HG02981 (cell line): ENCODE results near the gene BCL2L13.
A peak's percentile ranks its signal among the peaks of the same experiment; 100 is the strongest.
"Not testable (repeated sequence)": the region's sequence is repeated elsewhere in the genome, so short reads cannot be mapped to it uniquely, and the experiment has no call there.

Experiments used
- ATAC-seq: cut with Tn5 transposase; IDR thresholded peaks from one replicate; pipeline ENCODE4 v1.9.1; 2021; ENCODE audit warnings: mild to moderate bottlenecking, moderate library complexity; ENCODE audit not compliant: unreplicated experiment

The BCL2L13 gene

DNA sequence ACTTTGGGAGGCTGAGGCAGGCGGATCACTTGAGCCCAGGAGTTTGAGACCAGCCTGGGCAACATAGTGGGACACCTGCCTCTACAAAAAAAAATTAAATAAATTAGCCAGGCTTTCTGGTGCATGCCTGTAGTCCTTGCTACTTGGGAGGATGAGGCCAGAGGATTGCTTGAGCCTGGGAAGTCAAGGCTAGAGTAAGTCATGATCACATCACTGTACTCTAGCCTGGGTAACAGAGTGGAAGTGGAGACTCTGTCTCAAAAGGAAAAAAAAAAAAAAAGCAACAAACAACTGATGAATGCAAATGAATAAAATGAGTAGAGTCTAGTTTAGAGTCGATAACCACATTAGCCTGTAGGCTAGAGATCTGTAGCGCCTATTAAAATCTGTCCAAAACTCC, 3.9 kb upstream of the BCL2L13 start:
- ATAC-seq = no peak

DNA sequence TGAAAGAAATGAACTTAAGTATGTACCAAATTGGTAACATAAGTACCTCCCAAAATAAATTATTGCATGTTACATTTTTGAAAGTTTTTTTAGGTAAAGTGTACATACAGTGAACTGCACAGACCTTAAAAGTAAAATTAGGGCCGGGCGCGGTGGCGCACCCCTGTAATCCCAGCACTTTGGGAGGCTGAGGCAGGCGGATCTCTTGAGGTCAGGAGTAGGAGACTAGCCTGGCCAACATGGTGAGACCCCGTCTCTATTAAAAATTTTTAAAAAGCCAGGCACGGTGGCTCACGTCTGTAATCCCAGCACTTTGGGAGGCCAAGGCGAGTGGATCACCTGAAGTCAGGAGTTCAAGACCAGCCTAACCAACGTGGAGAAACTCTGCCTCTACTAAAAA, 1.7 kb upstream of the BCL2L13 start:
- not testable (repeated sequence) for ATAC-seq

DNA sequence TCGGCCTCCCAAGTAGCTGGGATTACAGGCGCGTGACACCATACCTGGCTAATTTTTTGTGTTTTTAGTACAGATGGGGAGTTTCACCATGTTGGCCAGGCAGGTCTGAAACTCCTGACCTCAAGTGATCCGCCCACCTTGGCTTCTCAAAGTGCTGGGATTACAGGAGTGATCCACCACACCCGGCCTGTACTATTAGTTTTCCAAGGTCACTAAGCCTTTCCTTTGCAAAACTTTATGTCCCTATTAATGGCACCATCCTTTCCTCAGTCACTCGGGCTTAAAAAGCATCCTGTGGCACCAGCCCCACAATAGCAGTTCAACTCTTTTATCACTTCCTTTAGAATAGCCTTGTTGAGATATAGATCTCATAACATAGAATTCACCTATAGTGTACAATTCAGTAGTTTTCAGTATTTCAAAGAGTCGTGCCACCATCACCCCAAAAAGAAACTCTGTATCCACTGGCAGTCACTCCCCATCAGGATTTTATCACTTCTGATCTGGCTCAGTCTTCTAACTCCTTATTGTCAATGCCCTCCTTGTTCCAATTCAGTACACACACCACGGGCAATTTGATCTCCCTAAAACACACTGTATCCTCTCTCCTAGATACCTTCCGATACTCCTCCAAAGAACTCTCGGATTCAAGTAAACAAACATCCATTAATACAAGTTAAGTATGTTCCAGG, 921 bp upstream of the BCL2L13 start:
- ATAC-seq = peak; percentile 9

DNA sequence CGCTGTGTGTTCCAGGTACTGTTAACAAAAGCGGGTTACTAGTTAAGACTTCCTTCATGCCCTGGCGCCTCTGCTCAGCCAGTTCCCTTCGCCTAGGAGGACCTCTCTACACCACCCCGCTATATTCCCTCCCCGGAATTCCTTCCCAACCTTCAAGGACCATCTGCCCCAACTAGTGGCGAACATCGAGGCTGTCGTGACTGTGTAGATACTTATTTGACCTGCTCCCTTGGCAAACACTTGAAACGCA, 450 bp upstream of the BCL2L13 start:
- ATAC-seq = peak; percentile 18

- ATAC-seq = no peak
These were observed 737 bp downstream of the BCL2L13 start for GRCh38 chr22:17639247-17639741.

GRCh38 chr22:17641269-17641668, 2.7 kb downstream of the BCL2L13 start:
- ATAC-seq = no peak

GRCh38 chr22:17642357-17642756, 3.8 kb downstream of the BCL2L13 start:
- not testable (repeated sequence) for ATAC-seq

GRCh38 chr22:17647452-17647851, 8.9 kb downstream of the BCL2L13 start:
- ATAC-seq = no peak

DNA sequence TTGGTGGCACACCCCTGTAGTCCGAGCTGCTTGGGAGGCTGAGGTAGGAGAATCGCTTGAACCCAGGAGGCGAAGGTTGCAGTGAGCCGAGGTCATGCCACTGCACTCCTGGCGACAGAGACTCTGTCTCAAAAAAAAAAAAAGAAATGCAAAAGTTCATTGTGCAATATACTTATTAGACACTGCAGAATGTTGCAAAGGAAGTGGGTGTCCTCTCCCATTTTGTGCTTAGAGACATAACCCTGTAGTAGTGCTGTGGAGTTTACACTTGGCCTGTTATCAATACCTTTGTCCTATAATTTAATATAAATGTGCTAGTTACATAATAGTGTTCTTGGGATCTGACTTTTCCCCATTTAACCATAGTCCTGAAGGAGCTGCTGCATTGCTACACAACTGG, 9.4 kb downstream of the BCL2L13 start:
- ATAC-seq = no peak

DNA sequence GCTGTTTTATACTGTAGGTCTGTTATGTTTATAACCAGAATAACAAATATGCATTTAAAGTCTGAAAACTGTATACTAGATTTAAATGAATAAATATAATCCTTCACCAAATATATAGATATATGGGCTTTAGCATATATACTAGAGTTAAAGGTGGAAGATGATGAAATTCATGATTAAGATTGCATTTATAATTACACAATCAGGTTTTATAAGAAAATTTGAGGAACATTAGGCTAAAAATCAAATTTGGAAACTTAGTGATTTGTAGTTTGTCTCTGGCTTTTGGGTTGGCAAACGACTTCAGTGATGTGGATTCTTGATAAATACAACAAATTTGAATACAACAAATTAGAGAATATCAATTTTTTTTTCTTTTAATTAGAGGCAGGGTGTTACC, 10.0 kb downstream of the BCL2L13 start:
- ATAC-seq = no peak

GRCh38 chr22:17655289-17655688, 16.7 kb downstream of the BCL2L13 start:
- no peak for ATAC-seq

DNA sequence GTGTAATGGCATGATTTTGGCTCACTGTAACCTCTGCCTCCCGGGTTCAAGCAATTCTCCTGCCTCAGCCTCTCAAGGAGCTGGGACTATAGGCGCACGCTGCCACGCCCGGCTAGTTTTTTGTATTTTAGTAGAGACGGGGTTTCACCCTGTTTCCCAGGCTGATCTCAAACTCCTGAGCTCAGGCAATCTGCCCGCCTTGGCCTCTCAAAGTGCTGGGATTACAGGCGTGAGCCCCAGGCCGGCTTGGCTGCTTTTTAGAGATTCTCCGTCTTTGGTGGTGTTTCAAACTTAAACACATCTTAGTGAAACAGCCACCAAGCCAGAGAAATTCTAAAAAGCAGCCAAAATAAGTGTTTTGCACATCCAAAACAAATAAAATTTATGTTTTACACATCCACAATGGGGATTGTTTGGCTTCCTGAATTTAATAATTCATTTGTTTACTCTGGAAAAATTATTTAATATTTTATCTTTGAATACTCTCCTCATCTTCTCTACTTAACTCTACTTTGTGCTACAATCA, 18.4 kb downstream of the BCL2L13 start:
- no peak for ATAC-seq

- ATAC-seq = no peak
These were observed 26.0 kb downstream of the BCL2L13 start for GRCh38 chr22:17664414-17665055.

- no peak for ATAC-seq
These were observed 26.7 kb downstream of the BCL2L13 start for GRCh38 chr22:17665248-17665647.

DNA sequence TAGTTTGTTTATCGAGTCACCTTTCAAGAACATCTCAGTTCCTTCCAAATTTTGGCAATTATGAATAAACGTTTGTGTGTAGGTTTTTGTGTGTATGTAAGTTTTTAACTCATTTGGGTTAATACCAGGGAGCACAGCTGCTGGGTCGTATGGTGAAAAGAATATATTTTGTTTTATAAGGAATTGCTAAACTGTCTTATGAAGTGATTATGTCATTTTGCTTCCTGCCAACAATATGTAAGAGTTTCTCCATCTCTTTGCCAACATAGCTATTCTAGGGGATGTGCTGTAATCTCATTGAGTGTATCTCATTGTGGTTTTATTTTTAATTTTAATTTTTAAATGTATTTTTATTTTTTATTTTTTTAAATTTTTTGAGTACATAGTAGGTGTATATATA, 27.3 kb downstream of the BCL2L13 start:
- ATAC-seq = no peak

GRCh38 chr22:17671521-17672092, 33.0 kb downstream of the BCL2L13 start:
- ATAC-seq = not testable (repeated sequence)

GRCh38 chr22:17672417-17672991, 33.9 kb downstream of the BCL2L13 start:
- ATAC-seq = no peak

DNA sequence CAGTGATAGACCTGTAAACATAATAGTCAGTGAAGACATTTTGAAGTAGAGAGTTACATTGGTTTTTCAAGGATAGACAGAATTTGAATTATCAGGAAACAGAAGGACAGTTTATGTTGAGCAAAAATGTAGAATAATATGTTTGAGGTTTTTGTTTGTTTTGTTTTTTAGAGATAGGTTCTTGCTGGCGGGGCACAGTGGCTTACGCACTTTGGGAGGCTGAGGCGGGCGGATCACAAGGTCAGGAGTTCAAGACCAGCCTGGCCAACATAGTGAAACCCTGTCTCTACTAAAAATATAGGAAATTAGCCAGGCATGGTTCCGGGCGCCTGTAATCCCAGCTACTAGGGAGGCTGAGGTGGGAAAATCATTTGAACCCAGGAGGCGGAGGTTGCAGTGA, 35.6 kb downstream of the BCL2L13 start:
- ATAC-seq = no peak

DNA sequence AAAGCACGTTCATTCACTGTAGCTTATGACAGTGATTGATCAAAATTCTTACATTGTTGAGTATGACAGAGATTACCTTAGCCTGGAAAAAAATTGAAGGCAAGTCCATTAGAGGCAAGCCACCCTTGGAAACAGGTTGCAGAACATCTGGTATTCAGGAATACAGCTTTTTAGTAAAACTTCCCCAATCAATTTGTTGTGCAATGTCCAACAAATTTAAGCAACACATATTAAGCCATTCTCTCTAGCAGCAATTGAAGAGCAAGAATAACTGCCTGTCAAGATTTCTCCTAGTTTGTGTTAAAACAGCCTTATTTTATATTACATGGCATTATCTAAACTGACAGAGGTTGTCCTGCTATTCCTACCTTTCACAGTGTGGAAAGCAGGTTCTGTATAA, 37.0 kb downstream of the BCL2L13 start:
- no peak for ATAC-seq

DNA sequence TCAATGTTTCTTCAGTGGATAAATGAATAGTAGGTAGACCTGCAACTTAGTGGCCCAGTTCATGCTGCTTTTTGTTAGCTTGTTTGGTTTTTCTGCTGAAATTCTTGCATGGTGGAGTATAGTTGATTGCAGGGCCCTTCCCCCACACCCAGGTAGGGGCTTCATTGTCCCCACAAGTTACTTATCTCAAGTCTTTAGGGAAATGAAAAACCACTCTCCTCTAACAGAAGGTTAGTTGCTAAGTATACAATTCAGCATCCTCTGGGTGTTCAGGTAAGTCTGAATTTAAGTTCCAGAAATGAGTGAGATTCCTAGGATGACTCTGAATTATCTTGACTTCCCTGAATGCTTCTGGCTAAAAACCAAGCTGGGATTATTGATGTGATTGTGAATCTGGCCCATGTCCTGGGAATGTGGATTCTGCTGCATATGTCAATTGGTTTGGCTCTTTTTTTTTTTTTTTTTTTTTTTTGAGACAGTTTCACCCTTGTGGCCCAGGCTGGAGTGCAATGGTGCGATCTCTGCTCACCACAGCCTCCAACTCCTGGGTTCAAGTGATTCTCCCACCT, 40.3 kb downstream of the BCL2L13 start:
- ATAC-seq = no peak

GRCh38 chr22:17684245-17684644, 45.7 kb downstream of the BCL2L13 start:
- no peak for ATAC-seq

- no peak for ATAC-seq
These were observed 54.3 kb downstream of the BCL2L13 start for GRCh38 chr22:17692841-17693240.
